ENCODE results near the gene KCNK4. TPM values are rescaled to one million over a fixed set of nuclear protein-coding genes. Genes with fewer than 3 reads are reported as not detected.
A peak's percentile ranks its signal among the peaks of the same experiment; 100 is the strongest.

Gene KCNK4
- total and polyA plus RNA-seq, 2 of the 13 experiments (the other 11 are each of a cell fraction or from before 2014, with no cell fraction given): not detected

DNA sequence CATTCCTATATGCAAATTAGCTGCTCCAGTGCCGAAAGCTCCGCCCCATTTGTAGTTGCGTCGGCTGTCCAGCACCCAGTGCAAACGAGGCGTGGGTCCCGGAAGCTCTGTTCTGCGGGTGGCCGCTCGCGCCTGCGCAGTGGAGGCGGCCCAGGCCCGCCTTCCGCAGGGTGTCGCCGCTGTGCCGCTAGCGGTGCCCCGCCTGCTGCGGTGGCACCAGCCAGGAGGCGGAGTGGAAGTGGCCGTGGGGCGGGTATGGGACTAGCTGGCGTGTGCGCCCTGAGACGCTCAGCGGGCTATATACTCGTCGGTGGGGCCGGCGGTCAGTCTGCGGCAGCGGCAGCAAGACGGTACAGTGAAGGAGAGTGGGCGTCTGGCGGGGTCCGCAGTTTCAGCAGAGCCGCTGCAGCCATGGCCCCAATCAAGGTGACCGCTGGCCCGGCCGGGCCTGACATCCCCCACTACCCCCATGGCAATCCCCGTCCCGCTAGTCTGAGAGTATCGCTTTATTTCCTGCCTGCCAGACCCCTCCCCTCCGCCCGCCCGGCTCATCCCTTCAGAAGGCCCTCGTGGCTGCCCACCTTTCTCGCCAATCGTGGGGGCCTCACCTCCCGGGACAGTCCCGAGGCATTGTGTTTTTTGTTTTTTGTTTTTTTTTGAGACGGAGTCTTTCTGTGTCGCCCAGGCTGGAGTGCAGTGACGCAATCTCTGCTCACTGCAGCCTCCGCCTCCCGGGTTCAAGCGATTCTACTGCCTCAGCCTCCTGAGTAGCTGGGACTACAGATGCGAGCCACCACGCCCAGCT, 27.1 kb downstream of the KCNK4 start, which contains the start of gene PRDX5 (continued):
- TF ChIP-seq, protein P1, sequence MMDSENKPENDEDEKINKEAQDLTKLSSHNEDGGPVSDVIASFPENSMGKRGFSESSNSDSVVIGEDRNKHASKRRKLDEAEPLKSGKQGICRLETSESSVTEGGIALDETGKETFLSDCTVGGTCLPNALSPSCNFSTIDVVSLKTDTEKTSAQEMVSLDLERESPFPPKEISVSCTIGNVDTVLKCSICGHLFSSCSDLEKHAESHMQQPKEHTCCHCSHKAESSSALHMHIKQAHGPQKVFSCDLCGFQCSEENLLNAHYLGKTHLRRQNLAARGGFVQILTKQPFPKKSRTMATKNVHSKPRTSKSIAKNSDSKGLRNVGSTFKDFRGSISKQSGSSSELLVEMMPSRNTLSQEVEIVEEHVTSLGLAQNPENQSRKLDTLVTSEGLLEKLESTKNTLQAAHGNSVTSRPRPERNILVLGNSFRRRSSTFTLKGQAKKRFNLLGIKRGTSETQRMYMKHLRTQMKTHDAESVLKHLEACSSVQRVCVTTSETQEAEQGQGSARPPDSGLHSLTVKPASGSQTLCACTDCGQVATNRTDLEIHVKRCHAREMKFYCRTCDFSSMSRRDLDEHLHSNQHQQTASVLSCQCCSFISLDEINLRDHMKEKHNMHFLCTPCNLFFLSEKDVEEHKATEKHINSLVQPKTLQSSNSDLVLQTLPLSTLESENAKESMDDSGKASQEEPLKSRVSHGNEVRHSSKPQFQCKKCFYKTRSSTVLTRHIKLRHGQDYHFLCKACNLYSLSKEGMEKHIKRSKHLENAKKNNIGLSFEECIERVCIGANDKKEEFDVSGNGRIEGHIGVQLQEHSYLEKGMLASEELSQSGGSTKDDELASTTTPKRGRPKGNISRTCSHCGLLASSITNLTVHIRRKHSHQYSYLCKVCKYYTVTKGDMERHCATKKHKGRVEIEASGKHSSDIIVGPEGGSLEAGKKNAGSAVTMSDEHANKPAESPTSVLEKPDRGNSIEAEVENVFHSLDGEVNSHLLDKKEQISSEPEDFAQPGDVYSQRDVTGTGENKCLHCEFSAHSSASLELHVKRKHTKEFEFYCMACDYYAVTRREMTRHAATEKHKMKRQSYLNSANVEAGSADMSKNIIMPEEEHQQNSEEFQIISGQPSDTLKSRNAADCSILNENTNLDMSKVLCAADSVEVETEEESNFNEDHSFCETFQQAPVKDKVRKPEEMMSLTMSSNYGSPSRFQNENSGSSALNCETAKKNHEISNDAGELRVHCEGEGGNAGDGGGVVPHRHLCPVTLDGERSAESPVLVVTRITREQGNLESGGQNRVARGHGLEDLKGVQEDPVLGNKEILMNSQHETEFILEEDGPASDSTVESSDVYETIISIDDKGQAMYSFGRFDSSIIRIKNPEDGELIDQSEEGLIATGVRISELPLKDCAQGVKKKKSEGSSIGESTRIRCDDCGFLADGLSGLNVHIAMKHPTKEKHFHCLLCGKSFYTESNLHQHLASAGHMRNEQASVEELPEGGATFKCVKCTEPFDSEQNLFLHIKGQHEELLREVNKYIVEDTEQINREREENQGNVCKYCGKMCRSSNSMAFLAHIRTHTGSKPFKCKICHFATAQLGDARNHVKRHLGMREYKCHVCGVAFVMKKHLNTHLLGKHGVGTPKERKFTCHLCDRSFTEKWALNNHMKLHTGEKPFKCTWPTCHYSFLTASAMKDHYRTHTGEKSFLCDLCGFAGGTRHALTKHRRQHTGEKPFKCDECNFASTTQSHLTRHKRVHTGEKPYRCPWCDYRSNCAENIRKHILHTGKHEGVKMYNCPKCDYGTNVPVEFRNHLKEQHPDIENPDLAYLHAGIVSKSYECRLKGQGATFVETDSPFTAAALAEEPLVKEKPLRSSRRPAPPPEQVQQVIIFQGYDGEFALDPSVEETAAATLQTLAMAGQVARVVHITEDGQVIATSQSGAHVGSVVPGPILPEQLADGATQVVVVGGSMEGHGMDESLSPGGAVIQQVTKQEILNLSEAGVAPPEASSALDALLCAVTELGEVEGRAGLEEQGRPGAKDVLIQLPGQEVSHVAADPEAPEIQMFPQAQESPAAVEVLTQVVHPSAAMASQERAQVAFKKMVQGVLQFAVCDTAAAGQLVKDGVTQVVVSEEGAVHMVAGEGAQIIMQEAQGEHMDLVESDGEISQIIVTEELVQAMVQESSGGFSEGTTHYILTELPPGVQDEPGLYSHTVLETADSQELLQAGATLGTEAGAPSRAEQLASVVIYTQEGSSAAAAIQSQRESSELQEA (CRISPR knock-in tag; IDR thresholded peaks at IDR 0.05; ENCODE audit: not compliant biosample characterization): peak; percentile 48
- TF ChIP-seq XRCC5 (optimal IDR thresholded peaks at IDR 0.05; ENCODE audit: low read length) (peak; percentile 26), BRD4 (CRISPR knock-in tag; IDR thresholded peaks at IDR 0.05) (peak; percentile 92), PHF21A (CRISPR knock-in tag; IDR thresholded peaks at IDR 0.05) (peak; percentile 87), ZBTB7A (CRISPR knock-in tag; IDR thresholded peaks at IDR 0.05) (no peak; the same call in 1 of the 2 replicates), ZBTB7B (CRISPR knock-in tag; IDR thresholded peaks at IDR 0.05) (no peak), ZNF790 (CRISPR knock-in tag; IDR thresholded peaks at IDR 0.05; ENCODE audit: borderline replicate concordance) (no peak; the same call in 1 of the 2 replicates), POGZ (CRISPR knock-in tag; IDR thresholded peaks at IDR 0.05) (no peak; the same call in 1 of the 2 replicates), NR2F2 (IDR thresholded peaks at IDR 0.05; ENCODE audit: borderline replicate concordance, low read depth) (no peak)
- TF ChIP-seq, protein P2, sequence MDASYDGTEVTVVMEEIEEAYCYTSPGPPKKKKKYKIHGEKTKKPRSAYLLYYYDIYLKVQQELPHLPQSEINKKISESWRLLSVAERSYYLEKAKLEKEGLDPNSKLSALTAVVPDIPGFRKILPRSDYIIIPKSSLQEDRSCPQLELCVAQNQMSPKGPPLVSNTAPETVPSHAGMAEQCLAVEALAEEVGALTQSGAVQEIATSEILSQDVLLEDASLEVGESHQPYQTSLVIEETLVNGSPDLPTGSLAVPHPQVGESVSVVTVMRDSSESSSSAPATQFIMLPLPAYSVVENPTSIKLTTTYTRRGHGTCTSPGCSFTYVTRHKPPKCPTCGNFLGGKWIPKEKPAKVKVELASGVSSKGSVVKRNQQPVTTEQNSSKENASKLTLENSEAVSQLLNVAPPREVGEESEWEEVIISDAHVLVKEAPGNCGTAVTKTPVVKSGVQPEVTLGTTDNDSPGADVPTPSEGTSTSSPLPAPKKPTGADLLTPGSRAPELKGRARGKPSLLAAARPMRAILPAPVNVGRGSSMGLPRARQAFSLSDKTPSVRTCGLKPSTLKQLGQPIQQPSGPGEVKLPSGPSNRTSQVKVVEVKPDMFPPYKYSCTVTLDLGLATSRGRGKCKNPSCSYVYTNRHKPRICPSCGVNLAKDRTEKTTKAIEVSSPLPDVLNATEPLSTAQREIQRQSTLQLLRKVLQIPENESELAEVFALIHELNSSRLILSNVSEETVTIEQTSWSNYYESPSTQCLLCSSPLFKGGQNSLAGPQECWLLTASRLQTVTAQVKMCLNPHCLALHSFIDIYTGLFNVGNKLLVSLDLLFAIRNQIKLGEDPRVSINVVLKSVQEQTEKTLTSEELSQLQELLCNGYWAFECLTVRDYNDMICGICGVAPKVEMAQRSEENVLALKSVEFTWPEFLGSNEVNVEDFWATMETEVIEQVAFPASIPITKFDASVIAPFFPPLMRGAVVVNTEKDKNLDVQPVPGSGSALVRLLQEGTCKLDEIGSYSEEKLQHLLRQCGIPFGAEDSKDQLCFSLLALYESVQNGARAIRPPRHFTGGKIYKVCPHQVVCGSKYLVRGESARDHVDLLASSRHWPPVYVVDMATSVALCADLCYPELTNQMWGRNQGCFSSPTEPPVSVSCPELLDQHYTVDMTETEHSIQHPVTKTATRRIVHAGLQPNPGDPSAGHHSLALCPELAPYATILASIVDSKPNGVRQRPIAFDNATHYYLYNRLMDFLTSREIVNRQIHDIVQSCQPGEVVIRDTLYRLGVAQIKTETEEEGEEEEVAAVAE (CRISPR knock-in tag; IDR thresholded peaks at IDR 0.05; ENCODE audit: borderline replicate concordance): no peak
- TF ChIP-seq, protein P3, sequence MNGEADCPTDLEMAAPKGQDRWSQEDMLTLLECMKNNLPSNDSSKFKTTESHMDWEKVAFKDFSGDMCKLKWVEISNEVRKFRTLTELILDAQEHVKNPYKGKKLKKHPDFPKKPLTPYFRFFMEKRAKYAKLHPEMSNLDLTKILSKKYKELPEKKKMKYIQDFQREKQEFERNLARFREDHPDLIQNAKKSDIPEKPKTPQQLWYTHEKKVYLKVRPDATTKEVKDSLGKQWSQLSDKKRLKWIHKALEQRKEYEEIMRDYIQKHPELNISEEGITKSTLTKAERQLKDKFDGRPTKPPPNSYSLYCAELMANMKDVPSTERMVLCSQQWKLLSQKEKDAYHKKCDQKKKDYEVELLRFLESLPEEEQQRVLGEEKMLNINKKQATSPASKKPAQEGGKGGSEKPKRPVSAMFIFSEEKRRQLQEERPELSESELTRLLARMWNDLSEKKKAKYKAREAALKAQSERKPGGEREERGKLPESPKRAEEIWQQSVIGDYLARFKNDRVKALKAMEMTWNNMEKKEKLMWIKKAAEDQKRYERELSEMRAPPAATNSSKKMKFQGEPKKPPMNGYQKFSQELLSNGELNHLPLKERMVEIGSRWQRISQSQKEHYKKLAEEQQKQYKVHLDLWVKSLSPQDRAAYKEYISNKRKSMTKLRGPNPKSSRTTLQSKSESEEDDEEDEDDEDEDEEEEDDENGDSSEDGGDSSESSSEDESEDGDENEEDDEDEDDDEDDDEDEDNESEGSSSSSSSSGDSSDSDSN (CRISPR knock-in tag; IDR thresholded peaks at IDR 0.05): peak; percentile 76
- TF ChIP-seq, protein P4, sequence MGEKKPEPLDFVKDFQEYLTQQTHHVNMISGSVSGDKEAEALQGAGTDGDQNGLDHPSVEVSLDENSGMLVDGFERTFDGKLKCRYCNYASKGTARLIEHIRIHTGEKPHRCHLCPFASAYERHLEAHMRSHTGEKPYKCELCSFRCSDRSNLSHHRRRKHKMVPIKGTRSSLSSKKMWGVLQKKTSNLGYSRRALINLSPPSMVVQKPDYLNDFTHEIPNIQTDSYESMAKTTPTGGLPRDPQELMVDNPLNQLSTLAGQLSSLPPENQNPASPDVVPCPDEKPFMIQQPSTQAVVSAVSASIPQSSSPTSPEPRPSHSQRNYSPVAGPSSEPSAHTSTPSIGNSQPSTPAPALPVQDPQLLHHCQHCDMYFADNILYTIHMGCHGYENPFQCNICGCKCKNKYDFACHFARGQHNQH (CRISPR knock-in tag; IDR thresholded peaks at IDR 0.05): peak; percentile 32

All from HepG2 (cell line).